ENCODE results near the gene ANAPC5. TPM values are rescaled to one million over a fixed set of nuclear protein-coding genes. Genes with fewer than 3 reads are reported as not detected.
A peak's percentile ranks its signal among the peaks of the same experiment; 100 is the strongest.

Gene ANAPC5
- total and polyA plus RNA-seq, 2 donors from 2014 or later, result 84.3 to 85.1 TPM

- Histone ChIP-seq H3K9me3 (ENCODE audit: control insufficient read depth in 2 of 3, insufficient read depth in 1 of 3, low read length in 3 of 3) (no peaks in the 10 kb centered on the region), H3K9ac (ENCODE audit: low read length in 3 of 3) (no peak overlapping the region), H3K27me3 (ENCODE audit: control insufficient read depth, insufficient read depth, low read length) (no peaks in the 10 kb centered on the region), H3K4me1 (ENCODE audit: control insufficient read depth in 2 of 3, insufficient read depth in 2 of 3, low read depth in 1 of 3, low read length in 3 of 3) (no peaks in the 10 kb centered on the region), H3K36me3 (ENCODE audit: control insufficient read depth in 2 of 3, insufficient read depth in 3 of 3, low read length in 3 of 3) (peaks cover 7 to 22% (median 16%) of the 10 kb centered on the region in 3 donors), H3K4me3 (ENCODE audit: low read length in 3 of 3) (no peak overlapping the region), H3K27ac (ENCODE audit: low read depth in 2 of 2, low read length in 2 of 2) (no peak overlapping the region)
- peak; percentile 94 for FAIRE-seq
- peak in 2 of 5 donors; percentile 69 to 74 for DNase-seq
- intact Hi-C loops (cut with DNase I), result loop anchor here (10.0 kb wide), 1 partner anchor 110 kb away; no protein-coding TSS in a partner anchor
- TF ChIP-seq, protein P1, sequence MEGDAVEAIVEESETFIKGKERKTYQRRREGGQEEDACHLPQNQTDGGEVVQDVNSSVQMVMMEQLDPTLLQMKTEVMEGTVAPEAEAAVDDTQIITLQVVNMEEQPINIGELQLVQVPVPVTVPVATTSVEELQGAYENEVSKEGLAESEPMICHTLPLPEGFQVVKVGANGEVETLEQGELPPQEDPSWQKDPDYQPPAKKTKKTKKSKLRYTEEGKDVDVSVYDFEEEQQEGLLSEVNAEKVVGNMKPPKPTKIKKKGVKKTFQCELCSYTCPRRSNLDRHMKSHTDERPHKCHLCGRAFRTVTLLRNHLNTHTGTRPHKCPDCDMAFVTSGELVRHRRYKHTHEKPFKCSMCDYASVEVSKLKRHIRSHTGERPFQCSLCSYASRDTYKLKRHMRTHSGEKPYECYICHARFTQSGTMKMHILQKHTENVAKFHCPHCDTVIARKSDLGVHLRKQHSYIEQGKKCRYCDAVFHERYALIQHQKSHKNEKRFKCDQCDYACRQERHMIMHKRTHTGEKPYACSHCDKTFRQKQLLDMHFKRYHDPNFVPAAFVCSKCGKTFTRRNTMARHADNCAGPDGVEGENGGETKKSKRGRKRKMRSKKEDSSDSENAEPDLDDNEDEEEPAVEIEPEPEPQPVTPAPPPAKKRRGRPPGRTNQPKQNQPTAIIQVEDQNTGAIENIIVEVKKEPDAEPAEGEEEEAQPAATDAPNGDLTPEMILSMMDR (IDR thresholded peaks at IDR 0.05; ENCODE audit: borderline replicate concordance, extremely low read depth, insufficient read depth), result peak; percentile 80
Measured at GRCh38 chr12:121334513-121335343, 17.5 kb downstream of the ANAPC5 start.

DNA sequence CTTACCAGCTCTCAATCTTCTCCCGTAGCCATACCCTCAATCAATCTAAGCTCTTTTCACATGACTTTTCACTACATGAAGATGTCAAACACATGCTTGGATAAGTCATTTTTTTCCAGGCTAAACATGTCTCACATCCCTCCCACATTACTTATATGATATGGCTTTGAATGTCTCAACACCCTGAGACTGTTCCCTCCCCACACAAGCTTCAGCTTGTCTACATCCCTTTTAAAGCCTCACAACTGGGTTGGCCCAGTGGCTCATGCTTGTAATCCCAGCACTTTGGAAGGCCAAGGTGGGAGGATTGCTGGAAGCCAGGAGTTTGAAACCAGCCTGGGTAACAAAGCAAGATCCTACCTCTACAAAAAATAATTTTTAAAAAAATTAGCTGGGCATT, 18.5 kb downstream of the ANAPC5 start:
- no peak overlapping the region for H3K27ac ChIP-seq (ENCODE audit: low read depth in 2 of 2, low read length in 2 of 2)
- FAIRE-seq, result no peak
- no peaks in the 10 kb centered on the region for H3K4me1 ChIP-seq (ENCODE audit: control insufficient read depth in 2 of 3, insufficient read depth in 2 of 3, low read depth in 1 of 3, low read length in 3 of 3)
- intact Hi-C loops (cut with DNase I), result loop anchor here (10.0 kb wide), 1 partner anchor 111 kb away; no protein-coding TSS in a partner anchor
- H3K9me3 ChIP-seq (ENCODE audit: control insufficient read depth in 2 of 3, insufficient read depth in 1 of 3, low read length in 3 of 3), result no peaks in the 10 kb centered on the region
- no peak overlapping the region for H3K9ac ChIP-seq (ENCODE audit: low read length in 3 of 3)
- DNase-seq, result no peak
- no peaks in the 10 kb centered on the region for H3K27me3 ChIP-seq (ENCODE audit: control insufficient read depth, insufficient read depth, low read length)
- TF ChIP-seq, protein P1 (IDR thresholded peaks at IDR 0.05; ENCODE audit: borderline replicate concordance, extremely low read depth, insufficient read depth), result no peak
- H3K4me3 ChIP-seq (ENCODE audit: low read length in 3 of 3), result no peak overlapping the region
- H3K36me3 ChIP-seq (ENCODE audit: control insufficient read depth in 2 of 3, insufficient read depth in 3 of 3, low read length in 3 of 3), result peaks cover 7 to 26% (median 17%) of the 10 kb centered on the region in 3 donors

DNA sequence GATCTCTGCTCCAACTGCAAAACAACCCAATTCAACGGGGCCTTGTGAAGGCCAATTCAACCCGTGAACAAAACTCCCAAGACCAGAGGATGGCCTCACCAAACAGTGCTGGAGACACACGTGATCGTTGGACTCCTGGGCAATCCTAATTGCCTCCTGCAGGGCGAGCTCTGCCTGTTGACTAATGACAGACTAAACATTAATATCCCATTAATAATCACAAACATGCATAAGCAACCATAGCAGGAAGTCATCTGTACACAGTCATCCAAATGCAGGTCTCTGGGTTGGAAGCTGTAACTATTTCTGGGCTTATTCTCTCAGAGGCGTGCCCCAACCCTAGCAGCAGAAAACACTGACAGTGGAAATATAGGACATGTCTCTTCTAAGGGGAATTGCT, 21.0 kb downstream of the ANAPC5 start:
- Histone ChIP-seq H3K9ac (ENCODE audit: low read length in 3 of 3) (no peak overlapping the region), H3K36me3 (ENCODE audit: control insufficient read depth in 2 of 3, insufficient read depth in 3 of 3, low read length in 3 of 3) (peaks cover 7 to 47% (median 32%) of the 10 kb centered on the region in 3 donors), H3K4me1 (ENCODE audit: control insufficient read depth in 2 of 3, insufficient read depth in 2 of 3, low read depth in 1 of 3, low read length in 3 of 3) (no peaks in the 10 kb centered on the region), H3K4me3 (ENCODE audit: low read length in 3 of 3) (no peak overlapping the region), H3K9me3 (ENCODE audit: control insufficient read depth in 2 of 3, insufficient read depth in 1 of 3, low read length in 3 of 3) (no peaks in the 10 kb centered on the region), H3K27ac (ENCODE audit: low read depth in 2 of 2, low read length in 2 of 2) (no peak overlapping the region), H3K27me3 (ENCODE audit: control insufficient read depth, insufficient read depth, low read length) (no peaks in the 10 kb centered on the region)
- intact Hi-C loops (cut with DNase I), result loop anchor here (10.0 kb wide), 1 partner anchor 114 kb away; no protein-coding TSS in a partner anchor
- no peak for FAIRE-seq
- TF ChIP-seq, protein P1 (IDR thresholded peaks at IDR 0.05; ENCODE audit: borderline replicate concordance, extremely low read depth, insufficient read depth), result no peak
- DNase-seq, result no peak

Measured in kidney (tissue), 14 donors.